Esophagus muscularis mucosa (tissue), 4 donors: ENCODE results near the gene ENTR1.

Experiments used
- EP300 ChIP-seq: sonication (generic); formaldehyde crosslinking; IDR thresholded peaks from one replicate; pipeline ENCODE4 v1.6.1; 2017; ENCODE audit warnings: antibody characterized with exemption
- POLR2A ChIP-seq: fragments of 450-650 bp; IDR thresholded peaks from one replicate; pipeline ENCODE4 v1.6.1; 2017; ENCODE audit warnings: antibody characterized with exemption, moderate library complexity, mild to moderate bottlenecking, low read depth
- POLR2AphosphoS5 ChIP-seq, 2 donors: sonication (generic); formaldehyde crosslinking; IDR thresholded peaks; one replicate each; pipeline ENCODE4 v1.6.1; 2017; ENCODE audit warnings: antibody characterized with exemption in 2 of 2
- TF ChIP-seq, protein P1 (sequence below), 3 experiments: fragments of 200-600 bp in 2 of 3; fragments of 450-650 bp in 1 of 3; sonication (generic) in 2 of 3; IDR thresholded peaks; one replicate each; pipeline ENCODE4 v1.5.1; 2017 to 2019; ENCODE audit warnings: antibody characterized with exemption in 3 of 3, mild to moderate bottlenecking in 2 of 3, moderate library complexity in 1 of 3

DNA sequence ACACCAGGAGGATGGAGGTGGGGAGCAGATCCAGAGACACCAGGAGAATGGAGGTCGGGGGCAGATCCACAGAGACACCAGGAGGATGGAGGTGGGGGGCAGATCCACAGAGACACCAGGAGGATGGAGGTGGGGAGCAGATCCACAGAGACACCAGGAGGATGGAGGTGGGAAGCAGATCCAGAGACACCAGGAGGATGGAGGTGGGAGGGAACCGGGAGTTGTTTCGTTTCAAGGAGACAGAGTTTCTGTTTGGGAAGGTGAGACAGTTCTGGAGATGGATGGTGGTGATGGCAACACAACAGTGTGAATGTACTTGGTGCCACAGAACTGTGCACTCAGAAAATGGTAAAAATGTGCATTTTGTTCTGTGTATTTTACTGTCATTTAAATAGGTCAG is 38.2 kb upstream of the ENTR1 start:
- TF ChIP-seq, protein P1, sequence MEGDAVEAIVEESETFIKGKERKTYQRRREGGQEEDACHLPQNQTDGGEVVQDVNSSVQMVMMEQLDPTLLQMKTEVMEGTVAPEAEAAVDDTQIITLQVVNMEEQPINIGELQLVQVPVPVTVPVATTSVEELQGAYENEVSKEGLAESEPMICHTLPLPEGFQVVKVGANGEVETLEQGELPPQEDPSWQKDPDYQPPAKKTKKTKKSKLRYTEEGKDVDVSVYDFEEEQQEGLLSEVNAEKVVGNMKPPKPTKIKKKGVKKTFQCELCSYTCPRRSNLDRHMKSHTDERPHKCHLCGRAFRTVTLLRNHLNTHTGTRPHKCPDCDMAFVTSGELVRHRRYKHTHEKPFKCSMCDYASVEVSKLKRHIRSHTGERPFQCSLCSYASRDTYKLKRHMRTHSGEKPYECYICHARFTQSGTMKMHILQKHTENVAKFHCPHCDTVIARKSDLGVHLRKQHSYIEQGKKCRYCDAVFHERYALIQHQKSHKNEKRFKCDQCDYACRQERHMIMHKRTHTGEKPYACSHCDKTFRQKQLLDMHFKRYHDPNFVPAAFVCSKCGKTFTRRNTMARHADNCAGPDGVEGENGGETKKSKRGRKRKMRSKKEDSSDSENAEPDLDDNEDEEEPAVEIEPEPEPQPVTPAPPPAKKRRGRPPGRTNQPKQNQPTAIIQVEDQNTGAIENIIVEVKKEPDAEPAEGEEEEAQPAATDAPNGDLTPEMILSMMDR (IDR thresholded peaks at IDR 0.05) = no peak
- no peak for TF ChIP-seq POLR2AphosphoS5 (IDR thresholded peaks at IDR 0.05)
- no peak for TF ChIP-seq POLR2A
- TF ChIP-seq EP300 = no peak
